CD14-positive monocyte (primary cell): ENCODE results near the gene NXF1. TPM values are rescaled to one million over a fixed set of nuclear protein-coding genes. Genes with fewer than 3 reads are reported as not detected.

Experiments used
- DNase-seq, 3 donors: peaks; one replicate each; pipeline ENCODE4 v3.0.0-alpha.2; 2011 to 2022
- H2AFZ ChIP-seq: 2 replicates; pipeline ENCODE4 v1.6.0; 2012; ENCODE audit warnings: mild to moderate bottlenecking, low read depth, low read length, inconsistent platforms; ENCODE audit not compliant: insufficient read depth, poor library complexity, severe bottlenecking
- H3K27ac ChIP-seq, 2 donors: 1 replicate in 1 of 2; 2 replicates in 1 of 2; pipeline ENCODE4 v1.5.1; 2012 to 2013; ENCODE audit warnings: low read length in 2 of 2, control low read depth in 1 of 2, inconsistent platforms in 1 of 2, low read depth in 1 of 2, mild to moderate bottlenecking in 1 of 2
- H3K27me3 ChIP-seq, 2 donors: one replicate each; pipeline versions ENCODE4 v1.6.0 to v1.6.1; 2011 to 2013; ENCODE audit warnings: low read length in 2 of 2; ENCODE audit not compliant: control insufficient read depth in 2 of 2, insufficient read depth in 2 of 2
- H3K36me3 ChIP-seq, 2 donors: replicated peaks in 1 of 2; 1 replicate in 1 of 2; 2 replicates in 1 of 2; pipeline versions ENCODE4 v1.5.1 to v1.6.1; 2012 to 2013; ENCODE audit warnings: low read length in 2 of 2, control low read depth in 1 of 2, inconsistent platforms in 1 of 2, mild to moderate bottlenecking in 1 of 2; ENCODE audit not compliant: insufficient read depth in 2 of 2, control insufficient read depth in 1 of 2
- H3K4me1 ChIP-seq, 2 donors: 1 replicate in 1 of 2; 2 replicates in 1 of 2; pipeline versions ENCODE4 v1.5.1 to v1.6.1; 2012 to 2013; ENCODE audit warnings: low read length in 2 of 2, control low read depth in 1 of 2, inconsistent platforms in 1 of 2, mild to moderate bottlenecking in 1 of 2, moderate library complexity in 1 of 2; ENCODE audit not compliant: insufficient read depth in 2 of 2, control insufficient read depth in 1 of 2
- H3K4me2 ChIP-seq: replicated peaks from 2 replicates; pipeline ENCODE3; 2012; ENCODE audit warnings: low read length, moderate library complexity, mild to moderate bottlenecking; ENCODE audit not compliant: poor library complexity, severe bottlenecking; ENCODE audit errors: extremely low read depth
- H3K4me3 ChIP-seq, 3 experiments: fragments of 200-600 bp in 1 of 3; sonication (generic) in 1 of 3; replicated peaks in 1 of 3; 1 replicate in 2 of 3; 2 replicates in 1 of 3; pipeline ENCODE4 v1.5.1; 2011 to 2013; ENCODE audit warnings: low read length in 3 of 3, mild to moderate bottlenecking in 3 of 3, control low read depth in 2 of 3, low read depth in 2 of 3, inconsistent platforms in 1 of 3, moderate library complexity in 1 of 3
- H3K79me2 ChIP-seq: 2 replicates; pipeline ENCODE4 v1.6.0; 2012; ENCODE audit warnings: mild to moderate bottlenecking, control low read depth, inconsistent platforms, low read length, moderate library complexity; ENCODE audit not compliant: insufficient read depth
- H3K9ac ChIP-seq: 2 replicates; pipeline ENCODE4 v1.6.0; 2017; ENCODE audit warnings: low read length, mild to moderate bottlenecking; ENCODE audit not compliant: insufficient read depth, poor library complexity, severe bottlenecking
- H3K9me3 ChIP-seq, 2 donors: replicated peaks in 1 of 2; 1 replicate in 1 of 2; 2 replicates in 1 of 2; pipeline versions ENCODE4 v1.5.1 to v1.6.1; 2012 to 2013; ENCODE audit warnings: low read length in 2 of 2, control low read depth in 1 of 2; ENCODE audit not compliant: control insufficient read depth in 1 of 2, insufficient read depth in 1 of 2
- H4K20me1 ChIP-seq: 2 replicates; pipeline ENCODE4 v1.6.0; 2012; ENCODE audit warnings: mild to moderate bottlenecking, low read length, control low read depth, moderate library complexity; ENCODE audit not compliant: insufficient read depth
- H3K27ac Mint-ChIP-seq, 7 donors: one replicate each; pipeline ENCODE4 v1.8.0; 2020; ENCODE audit warnings: mild to moderate bottlenecking in 7 of 7, mixed read lengths in 7 of 7, moderate library complexity in 6 of 7, inconsistent platforms in 2 of 7
- H3K27me3 Mint-ChIP-seq, 3 donors: one replicate each; pipeline ENCODE4 v1.8.0; 2021 to 2022; ENCODE audit warnings: low read depth in 3 of 3, mild to moderate bottlenecking in 3 of 3, mixed read lengths in 3 of 3, moderate library complexity in 3 of 3, inconsistent platforms in 1 of 3
- H3K36me3 Mint-ChIP-seq, 2 donors: one replicate each; pipeline ENCODE4 v1.8.0; 2020; ENCODE audit warnings: mixed read lengths in 2 of 2, inconsistent platforms in 1 of 2, mild to moderate bottlenecking in 1 of 2
- H3K4me1 Mint-ChIP-seq: one replicate; pipeline ENCODE4 v1.8.0; 2020; ENCODE audit warnings: mild to moderate bottlenecking, mixed read lengths
- H3K4me3 Mint-ChIP-seq, 2 donors: one replicate each; pipeline ENCODE4 v1.8.0; 2020; ENCODE audit warnings: mild to moderate bottlenecking in 2 of 2, mixed read lengths in 2 of 2, moderate library complexity in 1 of 2
- H3K9me3 Mint-ChIP-seq, 7 donors: one replicate each; pipeline ENCODE4 v1.8.0; 2020 to 2022; ENCODE audit warnings: mixed read lengths in 7 of 7, mild to moderate bottlenecking in 6 of 7, moderate library complexity in 6 of 7, inconsistent platforms in 2 of 7
- CTCF ChIP-seq: fragments of 200-600 bp; IDR thresholded peaks from one replicate; pipeline ENCODE4 v1.8.0; 2022; ENCODE audit warnings: antibody characterized with exemption, mild to moderate bottlenecking
- WGBS: methylation state at CpG from one replicate; pipeline ENCODE4 v1.1.5; 2013; ENCODE audit warnings: missing lambda C conversion rate; ENCODE audit not compliant: insufficient coverage; 5-methylcytosine and 5-hydroxymethylcytosine counted together
- intact Hi-C, 2 donors: fragments of 100-400 bp; cut with micrococcal nuclease; formaldehyde crosslinking; loops; one replicate each; pipeline versions ENCODE4 v1.15.0 to v1.15.1; 2023
- polyA plus RNA-seq, 3 donors: library from polyadenylated mRNA; depleted of rRNA in 1 of 3; unstranded in 2 of 3; stranded (reverse) in 1 of 3; fragments of 300-500 nt in 2 of 3; fragments of >200 nt in 1 of 3; fragmentation: Illumina TruSeq in 2 of 3; gene quantifications; 1 replicate in 2 of 3; 2 replicates in 1 of 3; pipeline ENCODE4 v1.2.3, GENCODE V29; 2012 to 2021

NXF1 gene
- polyA plus RNA-seq, 3 donors = 50.1 to 748 (median 70.6) TPM

GRCh38 chr11:62782753-62783152 lies 22.5 kb downstream of the NXF1 start:
- Histone ChIP-seq H2AFZ (no peak overlapping the region), H3K36me3 (peaks cover 24 to 27% of the 10 kb centered on the region in 2 donors), H3K9ac (no peak overlapping the region), H3K4me1 (peaks cover 8 to 13% of the 10 kb centered on the region in 2 donors), H3K9me3 (no peaks in the 10 kb centered on the region), H3K4me2 (no peak overlapping the region), H3K79me2 (peaks cover 21% of the 10 kb centered on the region), H3K27ac (no peak overlapping the region), H4K20me1 (no peaks in the 10 kb centered on the region), H3K27me3 (no peaks in the 10 kb centered on the region), H3K4me3 (no peak overlapping the region)
- no peak for TF ChIP-seq CTCF
- WGBS = 100% methylated on average over 1 of the region's 7 CpGs
- intact Hi-C loops = loop anchor here in 1 of 2 donors (10.0 kb wide), 1 partner anchor 188 kb away; the partner anchor contains the start of gene TUT1
- peak overlapping the region in 2 of 7 donors; percentile 25 to 49 for H3K27ac Mint-ChIP-seq
- H3K27me3 Mint-ChIP-seq = peaks cover 0 to 1% (median 0%) of the 10 kb centered on the region in 3 donors
- H3K4me3 Mint-ChIP-seq = no peak overlapping the region
- H3K4me1 Mint-ChIP-seq = peaks cover 10% of the 10 kb centered on the region
- peaks cover 0 to 3% (median 0%) of the 10 kb centered on the region in 7 donors for H3K9me3 Mint-ChIP-seq
- DNase-seq = no peak
- H3K36me3 Mint-ChIP-seq = peaks cover 24 to 45% of the 10 kb centered on the region in 2 donors

- H3K9ac ChIP-seq = no peak overlapping the region
- no peaks in the 10 kb centered on the region for H3K9me3 ChIP-seq
- peaks cover 0 to 7% (median 2%) of the 10 kb centered on the region in 7 donors for H3K9me3 Mint-ChIP-seq
- H4K20me1 ChIP-seq = no peaks in the 10 kb centered on the region
- no peak overlapping the region for H3K27ac ChIP-seq
- no peak overlapping the region for H3K4me3 Mint-ChIP-seq
- peak overlapping the region in 3 of 7 donors; percentile 37 to 74 (median 52) for H3K27ac Mint-ChIP-seq
- no peak for TF ChIP-seq CTCF
- WGBS = 100% methylated on average over 3 of the region's 3 CpGs
- peaks cover 7% of the 10 kb centered on the region for H3K79me2 ChIP-seq
- no peaks in the 10 kb centered on the region for H3K27me3 ChIP-seq
- H3K4me1 ChIP-seq = peaks cover 8 to 14% of the 10 kb centered on the region in 2 donors
- intact Hi-C loops = no loop called here
- H3K4me3 ChIP-seq = no peak overlapping the region
- no peak for DNase-seq
- peaks cover 12% of the 10 kb centered on the region for H3K4me1 Mint-ChIP-seq
- H3K4me2 ChIP-seq = no peak overlapping the region
- H3K36me3 Mint-ChIP-seq = peaks cover 47 to 72% of the 10 kb centered on the region in 2 donors
- no peak overlapping the region for H2AFZ ChIP-seq
- H3K36me3 ChIP-seq = peaks cover 38 to 49% of the 10 kb centered on the region in 2 donors
- H3K27me3 Mint-ChIP-seq = peaks cover 0 to 1% (median 0%) of the 10 kb centered on the region in 3 donors
These were observed 26.8 kb downstream of the NXF1 start for GRCh38 chr11:62778441-62778840.
